Astrocyte (in vitro differentiated cells and primary cell): ENCODE data around the gene DGKI. TPM values are rescaled to one million over a fixed set of nuclear protein-coding genes. Genes with fewer than 3 reads are reported as not detected.

Source experiments
- DNase-seq: peaks from one replicate; pipeline ENCODE4 v3.0.0-alpha.2; 2010; ENCODE audit warnings: low read depth
- FAIRE-seq: peaks from 2 replicates; lab custom pipeline; 2011; peaks lifted over from hg19 to GRCh38; lab: Jason Lieb, UNC
- H2AFZ ChIP-seq: 2 replicates; pipeline ENCODE4 v1.6.0; 2012; ENCODE audit warnings: low read depth, low read length, inconsistent platforms
- H3K27ac ChIP-seq: 2 replicates; pipeline ENCODE4 v1.5.1; 2011; ENCODE audit warnings: low read depth, low read length, inconsistent platforms
- H3K27me3 ChIP-seq: 2 replicates; pipeline ENCODE4 v1.6.0; 2011; ENCODE audit warnings: low read length, inconsistent platforms; ENCODE audit not compliant: insufficient read depth
- H3K36me3 ChIP-seq: 2 replicates; pipeline ENCODE4 v1.5.1; 2011; ENCODE audit warnings: low read length, inconsistent platforms; ENCODE audit not compliant: insufficient read depth
- H3K4me1 ChIP-seq: 2 replicates; pipeline ENCODE4 v1.5.1; 2011; ENCODE audit warnings: low read length, inconsistent platforms; ENCODE audit not compliant: insufficient read depth
- H3K4me2 ChIP-seq: 2 replicates; pipeline ENCODE4 v1.6.0; 2012; ENCODE audit warnings: low read length, inconsistent platforms
- H3K4me3 ChIP-seq: 2 replicates; pipeline ENCODE4 v1.5.1; 2011; ENCODE audit warnings: low read depth, mild to moderate bottlenecking, low read length, inconsistent platforms; ENCODE audit not compliant: insufficient read depth
- H3K79me2 ChIP-seq: 2 replicates; pipeline ENCODE4 v1.6.0; 2012; ENCODE audit warnings: mild to moderate bottlenecking, low read length, inconsistent platforms; ENCODE audit not compliant: insufficient read depth
- H3K9ac ChIP-seq: 2 replicates; pipeline ENCODE4 v1.6.0; 2012; ENCODE audit warnings: mild to moderate bottlenecking, low read length, inconsistent platforms
- H3K9me3 ChIP-seq: 2 replicates; pipeline ENCODE4 v1.5.1; 2012; ENCODE audit warnings: low read depth, mild to moderate bottlenecking, low read length, inconsistent platforms; ENCODE audit not compliant: insufficient read depth
- H4K20me1 ChIP-seq: 2 replicates; pipeline ENCODE4 v1.6.0; 2012; ENCODE audit warnings: low read length, inconsistent platforms; ENCODE audit not compliant: insufficient read depth
- H3K27ac Mint-ChIP-seq: one replicate; pipeline ENCODE4 v1.8.0; 2021; ENCODE audit warnings: mild to moderate bottlenecking, mixed read lengths; ENCODE audit not compliant: unreplicated experiment
- H3K27me3 Mint-ChIP-seq: one replicate; pipeline ENCODE4 v1.8.0; 2021; ENCODE audit warnings: low read depth, mixed read lengths; ENCODE audit not compliant: unreplicated experiment
- H3K36me3 Mint-ChIP-seq: one replicate; pipeline ENCODE4 v1.8.0; 2021; ENCODE audit warnings: low read depth, mixed read lengths; ENCODE audit not compliant: unreplicated experiment
- H3K4me1 Mint-ChIP-seq: one replicate; pipeline ENCODE4 v1.8.0; 2021; ENCODE audit warnings: low read depth, mixed read lengths; ENCODE audit not compliant: unreplicated experiment
- H3K4me3 Mint-ChIP-seq: one replicate; pipeline ENCODE4 v1.8.0; 2021; ENCODE audit warnings: mild to moderate bottlenecking, moderate library complexity, mixed read lengths; ENCODE audit not compliant: unreplicated experiment
- H3K9me3 Mint-ChIP-seq: one replicate; pipeline ENCODE4 v1.8.0; 2021; ENCODE audit warnings: mild to moderate bottlenecking, mixed read lengths; ENCODE audit not compliant: unreplicated experiment
- CTCF ChIP-seq: IDR thresholded peaks from 2 replicates; pipeline ENCODE4 v1.5.1; 2011; ENCODE audit warnings: low read depth, mild to moderate bottlenecking, inconsistent platforms, low read length, moderate library complexity; ENCODE audit not compliant: insufficient read depth
- EZH2 ChIP-seq: IDR thresholded peaks from 2 replicates; pipeline ENCODE4 v1.6.1; 2012; ENCODE audit warnings: mild to moderate bottlenecking, low read length, inconsistent platforms; ENCODE audit not compliant: insufficient read depth
- total RNA-seq: library from RNA; stranded (reverse); gene quantifications from 2 replicates; pipeline ENCODE4 v1.2.1, GENCODE V29; 2021

Gene DGKI
- total RNA-seq, 1 donor from 2014 or later, result 6.3 TPM

GRCh38 chr7:137634356-137634755 is 212.4 kb downstream of the DGKI start:
- H3K36me3 ChIP-seq, result no peaks in the 10 kb centered on the region
- no peak overlapping the region for H3K27ac ChIP-seq
- no peaks in the 10 kb centered on the region for H3K27me3 ChIP-seq
- H3K9me3 Mint-ChIP-seq, result no peaks in the 10 kb centered on the region
- no peak for DNase-seq
- FAIRE-seq, result no peak
- no peak overlapping the region for H3K4me2 ChIP-seq
- H3K27me3 Mint-ChIP-seq, result no peaks in the 10 kb centered on the region
- H3K4me3 ChIP-seq, result no peak overlapping the region
- H3K79me2 ChIP-seq, result no peaks in the 10 kb centered on the region
- no peak for TF ChIP-seq CTCF
- TF ChIP-seq EZH2, result no peak
- no peak overlapping the region for H3K9ac ChIP-seq
- H3K4me3 Mint-ChIP-seq, result no peak overlapping the region
- no peaks in the 10 kb centered on the region for H3K9me3 ChIP-seq
- no peak overlapping the region for H3K27ac Mint-ChIP-seq
- no peaks in the 10 kb centered on the region for H3K4me1 Mint-ChIP-seq
- no peaks in the 10 kb centered on the region for H3K4me1 ChIP-seq
- no peaks in the 10 kb centered on the region for H4K20me1 ChIP-seq
- no peak overlapping the region for H2AFZ ChIP-seq
- peaks cover 2% of the 10 kb centered on the region for H3K36me3 Mint-ChIP-seq

- H3K79me2 ChIP-seq, result no peaks in the 10 kb centered on the region
- FAIRE-seq, result no peak
- H3K27ac ChIP-seq, result no peak overlapping the region
- H3K9me3 Mint-ChIP-seq, result no peaks in the 10 kb centered on the region
- no peak overlapping the region for H3K4me2 ChIP-seq
- H3K4me1 Mint-ChIP-seq, result no peaks in the 10 kb centered on the region
- H2AFZ ChIP-seq, result no peak overlapping the region
- no peaks in the 10 kb centered on the region for H3K27me3 ChIP-seq
- peaks cover 2% of the 10 kb centered on the region for H3K36me3 Mint-ChIP-seq
- no peak overlapping the region for H3K4me3 Mint-ChIP-seq
- no peak overlapping the region for H3K4me3 ChIP-seq
- H3K27ac Mint-ChIP-seq, result no peak overlapping the region
- no peaks in the 10 kb centered on the region for H3K27me3 Mint-ChIP-seq
- H4K20me1 ChIP-seq, result no peaks in the 10 kb centered on the region
- TF ChIP-seq EZH2, result no peak
- no peak for TF ChIP-seq CTCF
- H3K9ac ChIP-seq, result no peak overlapping the region
- no peak for DNase-seq
- H3K36me3 ChIP-seq, result no peaks in the 10 kb centered on the region
- H3K9me3 ChIP-seq, result no peaks in the 10 kb centered on the region
- no peaks in the 10 kb centered on the region for H3K4me1 ChIP-seq
These were observed 213.6 kb downstream of the DGKI start for GRCh38 chr7:137633133-137633532.

GRCh38 chr7:137628216-137628615 is 218.6 kb downstream of the DGKI start:
- Histone ChIP-seq H4K20me1 (no peaks in the 10 kb centered on the region), H2AFZ (no peak overlapping the region), H3K4me3 (no peak overlapping the region), H3K4me2 (no peak overlapping the region), H3K27me3 (no peaks in the 10 kb centered on the region), H3K9ac (no peak overlapping the region), H3K36me3 (no peaks in the 10 kb centered on the region), H3K27ac (no peak overlapping the region), H3K9me3 (no peaks in the 10 kb centered on the region), H3K4me1 (no peaks in the 10 kb centered on the region), H3K79me2 (no peaks in the 10 kb centered on the region)
- TF ChIP-seq EZH2 (no peak), CTCF (no peak)
- FAIRE-seq (no peak), DNase-seq (no peak)
- Mint-ChIP-seq H3K27ac (no peak overlapping the region), H3K27me3 (peaks cover 3% of the 10 kb centered on the region), H3K4me3 (no peak overlapping the region), H3K36me3 (peaks cover 4% of the 10 kb centered on the region), H3K9me3 (peaks cover 5% of the 10 kb centered on the region), H3K4me1 (no peaks in the 10 kb centered on the region)
